HEK293T (cell line): Measurements from ENCODE around the gene IMP3.

Source experiments
- ARNT ChIP-seq: fragments of 450-650 bp; IDR thresholded peaks from 2 replicates; pipeline ENCODE4 v1.6.1; 2017; ENCODE audit warnings: mild to moderate bottlenecking
- BHLHE40 ChIP-seq: fragments of 450-650 bp; IDR thresholded peaks from 2 replicates; pipeline ENCODE4 v1.6.1; 2016; ENCODE audit warnings: mild to moderate bottlenecking, moderate library complexity, borderline replicate concordance
- CTBP1 ChIP-seq: fragments of 450-650 bp; IDR thresholded peaks from 2 replicates; pipeline ENCODE4 v1.6.1; 2016; ENCODE audit warnings: borderline replicate concordance
- ELF4 ChIP-seq: fragments of 450-650 bp; IDR thresholded peaks from 2 replicates; pipeline ENCODE4 v1.6.1; 2017; ENCODE audit warnings: antibody characterized with exemption
- FOXA1 ChIP-seq: fragments of 450-650 bp; IDR thresholded peaks from 2 replicates; pipeline ENCODE4 v1.6.1; 2016; ENCODE audit warnings: mild to moderate bottlenecking
- FOXK2 ChIP-seq: fragments of 450-650 bp; IDR thresholded peaks from 2 replicates; pipeline ENCODE4 v1.6.1; 2016; ENCODE audit warnings: mild to moderate bottlenecking
- FOXM1 ChIP-seq: fragments of 450-650 bp; IDR thresholded peaks from 2 replicates; pipeline ENCODE4 v1.6.1; 2017; ENCODE audit warnings: mild to moderate bottlenecking, borderline replicate concordance
- HDGF ChIP-seq: fragments of 450-650 bp; IDR thresholded peaks from 2 replicates; pipeline ENCODE4 v1.6.1; 2017; ENCODE audit warnings: antibody characterized with exemption, borderline replicate concordance
- L3MBTL2 ChIP-seq: fragments of 450-650 bp; conservative IDR thresholded peaks from 2 replicates; pipeline ENCODE4 v1.6.1; 2016; ENCODE audit warnings: mild to moderate bottlenecking
- NFRKB ChIP-seq: fragments of 450-650 bp; IDR thresholded peaks from 2 replicates; pipeline ENCODE4 v1.6.1; 2016; ENCODE audit warnings: mild to moderate bottlenecking, moderate library complexity
- SP1 ChIP-seq: fragments of 450-650 bp; IDR thresholded peaks from 2 replicates; pipeline ENCODE4 v1.6.1; 2017
- SUZ12 ChIP-seq: fragments of 450-650 bp; IDR thresholded peaks from 2 replicates; pipeline ENCODE4 v1.6.1; 2016; ENCODE audit warnings: mild to moderate bottlenecking
- TARDBP ChIP-seq: fragments of 450-650 bp; IDR thresholded peaks from 2 replicates; pipeline ENCODE4 v1.6.1; 2016
- ZNF384 ChIP-seq: fragments of 450-650 bp; IDR thresholded peaks from 2 replicates; pipeline ENCODE4 v1.6.1; 2016

- TF ChIP-seq BHLHE40 (no peak), NFRKB (no peak), FOXM1 (no peak), SUZ12 (no peak), ARNT (no peak), CTBP1 (no peak), SP1 (no peak), ELF4 (no peak), FOXA1 (no peak), HDGF (no peak), TARDBP (no peak), FOXK2 (no peak), ZNF384 (no peak), L3MBTL2 (no peak)
Measured at GRCh38 chr15:75639191-75639708, 774 bp downstream of the IMP3 start.
